ENCODE measurements around the gene KAT7. TPM values are rescaled to one million over a fixed set of nuclear protein-coding genes. Genes with fewer than 3 reads are reported as not detected.

KAT7 gene
- polyA plus RNA-seq, 1 of the 3 experiments (the other 2 are of a cell fraction): 20.2 TPM

DNA sequence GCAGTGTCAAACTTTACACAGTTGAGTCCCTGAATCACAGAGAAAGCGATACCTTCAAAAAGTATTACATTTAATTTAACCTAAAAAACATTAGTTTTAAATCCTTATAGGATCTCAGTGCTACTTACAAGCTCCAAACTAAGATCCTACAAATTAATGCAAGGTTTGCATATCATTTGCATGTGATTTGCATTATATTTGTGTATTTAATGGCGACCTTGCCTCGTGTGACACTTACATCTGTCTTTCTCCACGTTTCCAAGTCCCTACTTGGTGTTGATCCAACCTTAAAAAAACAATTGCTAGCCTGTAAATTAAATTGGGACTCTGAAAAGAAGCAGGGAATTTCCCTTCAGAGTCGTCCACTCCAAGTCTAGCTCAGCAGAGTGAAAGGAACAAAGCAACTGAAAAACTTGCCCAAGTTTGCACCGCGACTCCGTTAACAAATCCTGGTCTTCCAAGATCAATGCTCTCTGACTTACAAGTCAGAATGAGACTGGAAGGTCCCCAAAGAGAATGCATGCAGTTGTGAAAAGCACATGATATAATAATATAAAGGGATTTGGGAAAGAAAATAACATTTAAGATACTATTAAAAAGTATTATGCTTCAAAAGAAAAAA, 23.8 kb upstream of the KAT7 start:
- Histone ChIP-seq H2AFZ (ENCODE audit: low read depth) (peak overlapping the region; percentile 44; the same call in 1 of the 2 replicates), H3K79me2 (ENCODE audit: insufficient read depth) (no peaks in the 10 kb centered on the region), H3K36me3 (replicated peaks in 1 of 2; ENCODE audit: control insufficient read depth in 1 of 2, insufficient read depth in 2 of 2, low read length in 1 of 2) (no peaks in the 10 kb centered on the region), H3K27ac (ENCODE audit: low read depth in 2 of 2, low read length in 1 of 2) (no peak overlapping the region), H3K4me3 (ENCODE audit: low read depth in 2 of 2, low read length in 1 of 2) (peak overlapping the region; percentile 38 to 67), H3K4me1 (ENCODE audit: control insufficient read depth in 1 of 2, insufficient read depth in 2 of 2, low read depth in 1 of 2, low read length in 1 of 2) (peaks cover 0 to 8% of the 10 kb centered on the region in 2 experiments; a peak in 2 of 4 replicates), H3K9me2 (no peaks in the 10 kb centered on the region), H4K20me1 (ENCODE audit: insufficient read depth) (no peaks in the 10 kb centered on the region), H3F3A (replicated peaks; ENCODE audit: insufficient read depth) (peaks cover 16% of the 10 kb centered on the region), H3K9ac (no peak overlapping the region), H3K4me2 (peak overlapping the region; percentile 86), H3K9me3 (no peaks in the 10 kb centered on the region), H3K27me3 (ENCODE audit: insufficient read depth) (no peaks in the 10 kb centered on the region)
- ChIA-PET POLR2A (interaction anchor here (0.6 to 2.2 kb wide), 7 partner anchors 9 to 57 kb away, joined by 3 to 15 read pairs (median 7); partner anchors contain the start of genes KAT7 and SLC35B1), CTCF (interaction anchor here (0.6 to 3.3 kb wide), 7 partner anchors 10 to 197 kb away, joined by 3 to 20 read pairs (median 3); partner anchors contain the start of gene SLC35B1)
- no peak for TF ChIP-seq TAF1 (IDR thresholded peaks at IDR 0.05; ENCODE audit: borderline replicate concordance, low read depth, low read length)
- TF ChIP-seq, protein P1, sequence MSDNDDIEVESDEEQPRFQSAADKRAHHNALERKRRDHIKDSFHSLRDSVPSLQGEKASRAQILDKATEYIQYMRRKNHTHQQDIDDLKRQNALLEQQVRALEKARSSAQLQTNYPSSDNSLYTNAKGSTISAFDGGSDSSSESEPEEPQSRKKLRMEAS (IDR thresholded peaks at IDR 0.05; ENCODE audit: low read depth): 0 out of 2 replicates have a peak, but pooled peaks have one; percentile 13
- no peak for DNase-seq
- 37% methylated on average over 8 of the region's 8 CpGs for WGBS (ENCODE audit: low lambda C conversion rate)

DNA sequence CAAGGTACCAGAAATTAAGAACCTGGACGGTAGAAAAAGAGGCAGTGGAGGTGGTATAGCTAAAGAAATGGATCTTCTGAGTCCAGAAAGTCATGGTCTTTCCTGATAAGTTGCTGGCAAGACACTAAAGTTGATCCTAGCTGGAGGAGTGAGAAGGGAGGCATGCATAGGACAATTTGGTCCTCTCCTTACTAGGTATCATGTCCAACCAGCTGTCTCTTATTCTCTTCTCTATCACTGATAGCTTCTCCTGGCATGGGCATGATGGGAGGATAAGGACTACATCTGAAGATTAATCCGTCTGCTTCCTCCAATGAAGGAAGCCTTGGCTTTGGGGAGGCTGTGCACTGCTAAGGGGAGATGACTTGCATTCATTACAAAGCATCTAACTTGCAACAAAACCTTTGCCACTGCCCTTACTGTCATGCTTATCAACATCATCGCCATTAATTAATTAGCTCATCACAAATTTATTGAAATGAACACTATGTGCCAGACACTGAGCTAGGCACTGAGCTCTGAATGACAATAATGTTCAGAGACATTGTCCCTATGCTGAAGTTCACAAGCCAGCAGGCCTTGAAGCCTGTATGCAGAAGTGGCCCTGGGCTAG, 21.5 kb upstream of the KAT7 start:
- Histone ChIP-seq H3K4me2 (no peak overlapping the region), H3K27ac (ENCODE audit: low read depth in 2 of 2, low read length in 1 of 2) (no peak overlapping the region), H3K4me3 (ENCODE audit: low read depth in 2 of 2, low read length in 1 of 2) (no peak overlapping the region), H3K27me3 (ENCODE audit: insufficient read depth) (no peaks in the 10 kb centered on the region), H3F3A (replicated peaks; ENCODE audit: insufficient read depth) (peaks cover 16% of the 10 kb centered on the region), H3K9me3 (no peaks in the 10 kb centered on the region), H2AFZ (ENCODE audit: low read depth) (no peak overlapping the region), H3K79me2 (ENCODE audit: insufficient read depth) (no peaks in the 10 kb centered on the region), H3K9ac (no peak overlapping the region), H3K4me1 (ENCODE audit: control insufficient read depth in 1 of 2, insufficient read depth in 2 of 2, low read depth in 1 of 2, low read length in 1 of 2) (peaks cover 0 to 8% of the 10 kb centered on the region in 2 experiments; a peak in 2 of 4 replicates), H3K9me2 (no peaks in the 10 kb centered on the region), H3K36me3 (replicated peaks in 1 of 2; ENCODE audit: control insufficient read depth in 1 of 2, insufficient read depth in 2 of 2, low read length in 1 of 2) (no peaks in the 10 kb centered on the region), H4K20me1 (ENCODE audit: insufficient read depth) (no peaks in the 10 kb centered on the region)
- DNase-seq: no peak
- POLR2A ChIA-PET: no interaction called here
- TF ChIP-seq JUND (IDR thresholded peaks at IDR 0.05): no peak
- no peak for TF ChIP-seq NFIC (IDR thresholded peaks at IDR 0.05; ENCODE audit: borderline replicate concordance)
- 6% methylated on average over 3 of the region's 3 CpGs for WGBS (ENCODE audit: low lambda C conversion rate)
- CTCF ChIA-PET: interaction anchor here (1.3 to 1.5 kb wide), 3 partner anchors 11 to 68 kb away, joined by 3 read pairs; no protein-coding TSS in a partner anchor

DNA sequence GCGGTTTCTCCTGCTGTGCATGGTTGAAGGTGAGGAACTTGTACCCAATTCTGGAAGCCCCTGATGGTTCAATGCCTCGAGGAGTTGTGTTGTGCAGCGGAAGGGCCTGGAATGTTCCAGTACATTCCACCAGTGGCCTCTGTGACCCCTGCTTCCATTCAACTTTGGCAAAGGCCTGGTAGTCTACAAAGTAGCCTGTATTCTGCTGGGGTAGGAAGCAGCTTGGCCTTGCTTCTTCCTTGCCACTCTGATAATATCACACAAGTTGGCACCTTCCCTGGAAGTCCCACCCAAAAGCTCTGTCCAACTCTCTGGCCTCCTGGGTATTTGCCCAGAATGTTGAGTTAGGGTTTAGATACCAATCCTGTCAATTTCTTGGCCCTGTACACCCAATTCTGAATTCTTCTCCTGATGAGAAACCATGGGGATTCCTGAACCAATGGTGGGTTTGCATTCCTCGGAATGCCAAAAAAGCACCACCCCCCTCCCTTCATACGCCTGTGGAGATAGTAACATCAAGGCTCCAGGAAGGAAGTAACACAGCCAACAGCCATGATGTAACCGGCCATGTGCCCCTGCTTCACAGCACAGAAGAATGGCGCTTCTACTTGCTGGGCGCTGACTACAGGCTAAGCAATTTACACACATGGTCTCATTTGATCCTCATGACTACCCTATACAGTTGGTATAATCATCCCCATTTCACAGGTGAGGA, 12.8 kb upstream of the KAT7 start:
- Histone ChIP-seq H3K27ac (ENCODE audit: low read depth in 2 of 2, low read length in 1 of 2) (no peak overlapping the region), H3F3A (replicated peaks; ENCODE audit: insufficient read depth) (no peaks in the 10 kb centered on the region), H4K20me1 (ENCODE audit: insufficient read depth) (no peaks in the 10 kb centered on the region), H3K9me2 (no peaks in the 10 kb centered on the region), H3K4me2 (no peak overlapping the region), H3K4me3 (ENCODE audit: low read depth in 2 of 2, low read length in 1 of 2) (no peak overlapping the region), H3K4me1 (ENCODE audit: control insufficient read depth in 1 of 2, insufficient read depth in 2 of 2, low read depth in 1 of 2, low read length in 1 of 2) (no peaks in the 10 kb centered on the region), H3K9ac (no peak overlapping the region), H3K79me2 (ENCODE audit: insufficient read depth) (no peaks in the 10 kb centered on the region), H3K9me3 (no peaks in the 10 kb centered on the region), H3K27me3 (ENCODE audit: insufficient read depth) (peaks cover 14% of the 10 kb centered on the region; the same call in 1 of the 2 replicates), H2AFZ (ENCODE audit: low read depth) (no peak overlapping the region), H3K36me3 (replicated peaks in 1 of 2; ENCODE audit: control insufficient read depth in 1 of 2, insufficient read depth in 2 of 2, low read length in 1 of 2) (no peaks in the 10 kb centered on the region)
- TF ChIP-seq TAF1 (IDR thresholded peaks at IDR 0.05; ENCODE audit: borderline replicate concordance, low read depth, low read length) (no peak), RAD21 (IDR thresholded peaks at IDR 0.05; ENCODE audit: low read length) (no peak), SMC3 (IDR thresholded peaks at IDR 0.05; ENCODE audit: low read depth, low read length) (no peak), GATA2 (CRISPR knock-in tag; IDR thresholded peaks at IDR 0.05) (no peak), MEF2A (IDR thresholded peaks at IDR 0.05; ENCODE audit: borderline replicate concordance, low read depth) (no peak)
- TF ChIP-seq, protein P2, sequence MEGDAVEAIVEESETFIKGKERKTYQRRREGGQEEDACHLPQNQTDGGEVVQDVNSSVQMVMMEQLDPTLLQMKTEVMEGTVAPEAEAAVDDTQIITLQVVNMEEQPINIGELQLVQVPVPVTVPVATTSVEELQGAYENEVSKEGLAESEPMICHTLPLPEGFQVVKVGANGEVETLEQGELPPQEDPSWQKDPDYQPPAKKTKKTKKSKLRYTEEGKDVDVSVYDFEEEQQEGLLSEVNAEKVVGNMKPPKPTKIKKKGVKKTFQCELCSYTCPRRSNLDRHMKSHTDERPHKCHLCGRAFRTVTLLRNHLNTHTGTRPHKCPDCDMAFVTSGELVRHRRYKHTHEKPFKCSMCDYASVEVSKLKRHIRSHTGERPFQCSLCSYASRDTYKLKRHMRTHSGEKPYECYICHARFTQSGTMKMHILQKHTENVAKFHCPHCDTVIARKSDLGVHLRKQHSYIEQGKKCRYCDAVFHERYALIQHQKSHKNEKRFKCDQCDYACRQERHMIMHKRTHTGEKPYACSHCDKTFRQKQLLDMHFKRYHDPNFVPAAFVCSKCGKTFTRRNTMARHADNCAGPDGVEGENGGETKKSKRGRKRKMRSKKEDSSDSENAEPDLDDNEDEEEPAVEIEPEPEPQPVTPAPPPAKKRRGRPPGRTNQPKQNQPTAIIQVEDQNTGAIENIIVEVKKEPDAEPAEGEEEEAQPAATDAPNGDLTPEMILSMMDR (IDR thresholded peaks at IDR 0.05): no peak
- TF ChIP-seq, protein P1 (IDR thresholded peaks at IDR 0.05; ENCODE audit: low read depth): no peak
- 79% methylated on average over 8 of the region's 8 CpGs for WGBS (ENCODE audit: low lambda C conversion rate)
- no peak for DNase-seq
- ChIA-PET CTCF (interaction anchor here (0.8 to 4.2 kb wide), 4 partner anchors 67 to 219 kb away, joined by 3 to 21 read pairs (median 10); partner anchors contain the start of gene SLC35B1), POLR2A (no interaction called here)

Measured in SK-N-SH (cell line).